Subcutaneous abdominal adipose tissue (tissue), 5 donors: ENCODE measurements around the gene MRPS27.

Experiments
- H3K27ac ChIP-seq: one replicate; pipeline ENCODE4 v1.7.0; 2013; ENCODE audit warnings: low read depth, mild to moderate bottlenecking, inconsistent platforms, low read length, moderate library complexity
- H3K27me3 ChIP-seq, 5 donors: one replicate each; pipeline ENCODE4 v1.7.0; 2013; ENCODE audit warnings: low read length in 5 of 5, inconsistent platforms in 1 of 5; ENCODE audit not compliant: control insufficient read depth in 5 of 5, insufficient read depth in 4 of 5
- H3K36me3 ChIP-seq, 5 donors: one replicate each; pipeline ENCODE4 v1.7.0; 2013; ENCODE audit warnings: low read length in 5 of 5; ENCODE audit not compliant: control insufficient read depth in 5 of 5, insufficient read depth in 5 of 5
- H3K4me1 ChIP-seq, 5 donors: one replicate each; pipeline ENCODE4 v1.7.0; 2013; ENCODE audit warnings: low read length in 5 of 5, mild to moderate bottlenecking in 3 of 5, moderate library complexity in 1 of 5; ENCODE audit not compliant: control insufficient read depth in 5 of 5, insufficient read depth in 5 of 5
- H3K4me3 ChIP-seq, 5 donors: one replicate each; pipeline ENCODE4 v1.7.0; 2013; ENCODE audit warnings: low read length in 5 of 5, low read depth in 1 of 5
- H3K9ac ChIP-seq, 5 donors: one replicate each; pipeline ENCODE4 v1.7.0; 2013; ENCODE audit warnings: low read length in 5 of 5, mild to moderate bottlenecking in 4 of 5, moderate library complexity in 3 of 5
- H3K9me3 ChIP-seq, 5 donors: one replicate each; pipeline ENCODE4 v1.7.0; 2013; ENCODE audit warnings: low read length in 5 of 5; ENCODE audit not compliant: control insufficient read depth in 5 of 5
- donor health status: healthy.
- donor health status: healthy.
- donor health status: healthy.
- donor health status: healthy.
- donor health status: healthy.

MRPS27 gene

DNA sequence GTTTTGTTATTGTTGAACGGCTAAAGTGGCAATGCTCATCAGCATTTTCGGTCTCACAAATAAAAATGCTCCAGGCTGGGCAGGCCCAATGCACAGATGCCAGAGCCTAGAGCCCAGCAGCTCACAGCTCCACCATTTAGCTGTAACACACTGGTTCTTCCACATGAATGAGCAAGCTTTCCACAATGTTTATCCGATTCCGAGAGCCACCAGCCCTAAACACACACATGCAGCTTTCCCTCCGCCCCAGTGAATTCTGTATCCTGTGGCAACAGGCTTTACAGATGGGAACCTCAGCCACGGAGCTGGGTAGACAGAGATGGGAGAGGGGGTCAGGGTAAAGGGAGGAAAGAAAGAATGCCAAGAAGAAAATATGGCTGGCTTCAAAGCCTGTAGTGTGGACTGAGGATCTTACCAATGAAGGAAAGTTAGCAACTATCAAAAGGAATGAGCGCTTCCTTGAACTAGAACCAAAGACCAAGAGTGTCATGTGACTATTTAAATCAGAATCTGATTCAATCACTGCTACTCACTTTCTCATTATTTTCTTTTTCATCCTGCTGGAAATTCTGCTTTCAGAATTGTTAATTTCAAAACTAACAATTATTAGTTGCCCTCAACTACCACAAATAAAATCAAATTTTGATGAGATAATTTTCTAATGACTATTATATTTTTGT lies 77.1 kb downstream of the MRPS27 start:
- Histone ChIP-seq H3K4me1 (peaks cover 0 to 12% (median 7%) of the 10 kb centered on the region in 5 donors), H3K36me3 (peaks cover 0 to under 1% (median 0%) of the 10 kb centered on the region in 5 donors), H3K27ac (no peak overlapping the region), H3K9me3 (no peaks in the 10 kb centered on the region), H3K4me3 (no peak overlapping the region), H3K27me3 (no peaks in the 10 kb centered on the region), H3K9ac (no peak overlapping the region)

DNA sequence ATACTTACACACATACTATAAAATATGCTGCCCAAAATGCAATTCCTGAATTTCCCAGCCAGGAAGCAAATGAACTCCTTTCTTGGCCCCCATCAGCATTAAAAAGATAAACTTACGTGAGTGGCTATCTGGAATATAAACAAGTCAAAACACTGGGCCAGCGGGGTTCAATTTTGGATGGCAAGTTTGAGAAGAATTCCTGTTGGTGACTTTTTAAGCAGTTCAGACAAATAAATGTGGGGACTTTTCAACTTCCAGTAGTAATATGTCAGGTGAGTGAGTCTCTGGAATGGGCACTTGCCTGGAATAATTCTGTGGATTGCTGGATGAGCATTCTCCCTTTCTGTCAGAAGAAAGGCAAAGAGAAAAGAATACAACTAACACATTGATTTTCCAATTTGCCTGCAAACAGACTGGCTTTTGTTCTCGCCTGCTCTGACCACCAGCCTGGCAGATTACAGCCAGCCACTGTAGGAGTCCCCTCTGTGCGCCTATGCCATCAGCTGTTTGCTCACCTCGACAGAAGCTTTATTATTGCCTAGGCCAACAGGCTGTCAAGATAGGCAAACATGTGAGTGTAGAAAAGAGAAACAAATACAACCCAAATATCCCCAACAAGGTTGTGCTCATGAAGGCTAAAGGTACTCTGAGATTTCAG lies 78.6 kb downstream of the MRPS27 start:
- Histone ChIP-seq H3K27me3 (no peaks in the 10 kb centered on the region), H3K27ac (no peak overlapping the region), H3K36me3 (peaks cover 3 to 12% (median 8%) of the 10 kb centered on the region in 5 donors), H3K9ac (no peak overlapping the region), H3K4me3 (no peak overlapping the region), H3K4me1 (peaks cover 0 to 9% (median 6%) of the 10 kb centered on the region in 5 donors), H3K9me3 (no peaks in the 10 kb centered on the region)

DNA sequence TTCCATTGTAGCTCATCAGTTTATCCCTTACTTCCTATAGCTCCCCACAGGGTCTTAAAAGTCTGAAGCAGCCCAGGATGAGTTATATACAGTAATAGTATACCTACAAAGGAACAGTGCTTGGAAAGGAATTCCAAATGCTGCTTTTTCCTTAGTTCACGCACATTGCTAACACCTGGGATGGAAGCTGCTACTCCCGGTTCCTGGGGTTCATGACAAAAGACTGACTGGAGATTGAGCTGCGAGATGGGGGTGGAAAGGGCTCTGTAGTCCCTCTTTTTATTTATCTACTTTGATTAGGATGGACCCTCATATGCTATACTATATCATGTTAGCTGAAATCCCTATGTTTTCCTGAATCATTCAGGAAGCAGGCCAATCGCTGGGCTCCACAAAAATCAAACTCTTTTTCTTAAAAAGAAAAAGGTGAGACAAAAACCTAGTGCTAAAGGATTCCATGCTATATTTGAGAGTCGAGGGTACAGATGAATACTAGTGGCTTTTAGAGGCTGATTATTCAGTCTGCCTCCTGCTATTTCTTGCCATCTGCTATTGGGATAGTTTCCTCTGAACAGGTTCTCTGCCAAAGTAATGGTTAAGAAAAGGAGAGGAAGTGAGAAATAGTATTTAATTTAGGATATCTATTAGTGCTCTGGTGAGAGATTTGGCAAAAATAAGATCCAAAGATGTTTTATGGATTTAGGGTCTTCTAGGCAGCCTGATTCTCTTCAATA lies 81.2 kb downstream of the MRPS27 start:
- H3K9ac ChIP-seq, result no peak overlapping the region

DNA sequence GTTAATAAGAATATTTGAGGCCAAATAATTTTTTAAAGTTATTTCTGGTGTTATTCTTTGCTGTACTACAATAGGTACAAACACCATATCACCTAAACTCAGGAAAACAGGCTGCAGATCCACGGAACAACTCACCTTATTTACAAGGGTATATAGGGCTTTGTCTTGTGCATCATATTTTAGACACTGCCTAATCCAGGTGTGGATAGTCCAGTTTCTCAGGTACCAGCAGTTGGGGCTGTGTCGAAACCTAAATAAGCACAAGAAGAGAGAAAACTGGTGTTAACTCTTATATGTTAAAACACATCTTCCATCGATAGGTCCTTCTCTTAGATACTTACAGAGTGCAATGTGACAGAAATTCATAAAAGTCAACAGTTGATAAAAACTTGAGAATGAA lies 82.2 kb downstream of the MRPS27 start:
- Histone ChIP-seq H3K27me3 (no peaks in the 10 kb centered on the region), H3K9ac (no peak overlapping the region), H3K9me3 (no peaks in the 10 kb centered on the region), H3K4me3 (no peak overlapping the region), H3K36me3 (peaks cover 4 to 18% (median 8%) of the 10 kb centered on the region in 5 donors), H3K27ac (no peak overlapping the region), H3K4me1 (peaks cover 0 to 3% (median 0%) of the 10 kb centered on the region in 5 donors)

More for the DNA sequence above, 81.2 kb downstream of the MRPS27 start:
- H3K4me3 ChIP-seq, result no peak overlapping the region
- peaks cover 4 to 15% (median 8%) of the 10 kb centered on the region in 5 donors for H3K36me3 ChIP-seq
- H3K27ac ChIP-seq, result no peak overlapping the region
- no peaks in the 10 kb centered on the region for H3K9me3 ChIP-seq
- H3K4me1 ChIP-seq, result peaks cover 0 to 3% (median 0%) of the 10 kb centered on the region in 5 donors
- no peaks in the 10 kb centered on the region for H3K27me3 ChIP-seq

DNA sequence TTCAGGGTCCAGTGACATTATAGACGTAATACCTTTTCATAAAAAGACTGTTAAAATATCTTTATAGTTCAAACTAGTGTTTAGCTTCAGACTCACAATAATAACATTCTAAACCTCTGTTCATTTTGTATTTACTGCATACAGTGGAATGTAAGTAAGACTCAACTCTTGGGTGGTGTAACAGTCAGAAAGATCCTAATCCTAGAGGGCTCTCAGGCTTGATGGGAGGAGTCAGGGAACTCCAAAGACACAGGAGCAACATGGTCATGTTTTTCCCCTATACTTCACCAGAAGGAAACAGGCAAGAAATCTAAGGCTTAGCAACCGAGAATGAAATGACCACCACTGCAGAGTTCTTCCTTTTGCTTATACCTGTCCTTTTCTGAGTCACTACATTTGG lies 82.6 kb downstream of the MRPS27 start:
- H3K27me3 ChIP-seq, result no peaks in the 10 kb centered on the region
- no peak overlapping the region for H3K9ac ChIP-seq
- H3K4me3 ChIP-seq, result no peak overlapping the region
- H3K27ac ChIP-seq, result no peak overlapping the region
- H3K9me3 ChIP-seq, result no peaks in the 10 kb centered on the region
- H3K36me3 ChIP-seq, result peaks cover 4 to 19% (median 8%) of the 10 kb centered on the region in 5 donors
- peaks cover 0 to 3% (median 0%) of the 10 kb centered on the region in 5 donors for H3K4me1 ChIP-seq

DNA sequence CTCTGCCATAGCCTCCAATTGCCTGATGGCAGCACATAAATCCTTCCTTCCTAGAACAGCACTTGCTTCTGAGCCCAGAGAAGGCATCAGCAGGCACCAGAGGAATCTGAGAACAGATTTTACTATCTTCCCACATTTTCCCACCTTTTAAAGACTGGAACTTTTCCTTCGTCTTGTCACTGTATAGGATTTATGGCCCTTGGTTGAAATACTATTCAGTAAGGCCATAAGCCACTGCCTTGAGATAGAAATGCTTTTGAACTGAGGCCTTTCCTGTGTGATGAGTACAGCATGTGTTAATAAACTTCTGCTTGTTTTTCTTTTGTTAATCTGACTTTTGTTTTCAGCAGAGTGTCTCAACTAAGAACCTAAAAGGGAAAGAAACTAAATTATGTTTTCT lies 84.3 kb downstream of the MRPS27 start:
- no peak overlapping the region for H3K4me3 ChIP-seq
- peaks cover 14 to 35% (median 19%) of the 10 kb centered on the region in 5 donors for H3K36me3 ChIP-seq
- no peak overlapping the region for H3K9ac ChIP-seq
- peaks cover 0 to 3% (median 0%) of the 10 kb centered on the region in 5 donors for H3K4me1 ChIP-seq
- no peaks in the 10 kb centered on the region for H3K27me3 ChIP-seq
- H3K27ac ChIP-seq, result no peak overlapping the region
- H3K9me3 ChIP-seq, result no peaks in the 10 kb centered on the region

DNA sequence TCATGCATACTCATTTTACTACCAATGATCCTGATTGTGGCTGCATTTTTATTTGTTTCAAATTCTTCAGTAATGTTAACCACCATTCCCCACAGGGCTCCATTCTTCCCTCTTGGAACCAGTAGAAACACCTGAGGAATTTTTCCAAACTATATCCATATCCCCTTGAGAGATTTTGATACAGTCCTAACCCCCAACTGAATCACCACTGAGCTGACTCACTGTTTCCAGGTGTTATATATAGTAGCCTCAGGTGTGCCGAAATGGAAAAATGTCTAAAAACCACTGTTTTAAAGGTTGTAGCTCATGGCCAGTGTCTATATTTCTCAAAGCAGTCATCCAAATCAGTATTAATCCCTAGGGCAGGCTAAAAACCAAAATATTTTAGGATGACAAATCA lies 85.2 kb downstream of the MRPS27 start:
- Histone ChIP-seq H3K4me3 (no peak overlapping the region), H3K27me3 (no peaks in the 10 kb centered on the region), H3K9ac (no peak overlapping the region), H3K4me1 (peaks cover 0 to 3% (median 0%) of the 10 kb centered on the region in 5 donors), H3K27ac (no peak overlapping the region), H3K9me3 (no peaks in the 10 kb centered on the region), H3K36me3 (peaks cover 14 to 37% (median 23%) of the 10 kb centered on the region in 5 donors)

DNA sequence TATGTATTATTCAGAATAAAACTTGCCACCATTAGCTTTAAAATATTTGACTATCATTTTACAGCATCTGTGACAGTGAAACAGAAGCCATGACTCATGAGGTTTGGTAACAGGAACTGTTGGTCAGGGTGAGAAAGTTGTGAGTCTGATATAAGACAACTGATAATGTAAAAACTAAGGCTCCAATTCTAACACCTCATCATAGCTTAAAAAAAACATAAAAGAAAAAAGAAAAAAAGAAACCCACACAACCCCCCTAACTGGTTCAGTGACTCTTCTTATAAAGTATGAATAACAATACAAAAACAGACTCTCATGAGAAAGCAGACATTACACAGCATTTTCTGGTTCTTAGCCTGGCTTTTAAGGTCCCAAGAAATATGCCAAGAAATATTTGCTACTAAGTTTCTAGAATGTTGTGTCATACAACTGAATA lies 85.8 kb downstream of the MRPS27 start:
- Histone ChIP-seq H3K9ac (no peak overlapping the region), H3K4me1 (peaks cover 0 to 3% (median 0%) of the 10 kb centered on the region in 5 donors), H3K4me3 (no peak overlapping the region), H3K27me3 (no peaks in the 10 kb centered on the region), H3K36me3 (peaks cover 14 to 37% (median 25%) of the 10 kb centered on the region in 5 donors), H3K27ac (no peak overlapping the region), H3K9me3 (no peaks in the 10 kb centered on the region)

DNA sequence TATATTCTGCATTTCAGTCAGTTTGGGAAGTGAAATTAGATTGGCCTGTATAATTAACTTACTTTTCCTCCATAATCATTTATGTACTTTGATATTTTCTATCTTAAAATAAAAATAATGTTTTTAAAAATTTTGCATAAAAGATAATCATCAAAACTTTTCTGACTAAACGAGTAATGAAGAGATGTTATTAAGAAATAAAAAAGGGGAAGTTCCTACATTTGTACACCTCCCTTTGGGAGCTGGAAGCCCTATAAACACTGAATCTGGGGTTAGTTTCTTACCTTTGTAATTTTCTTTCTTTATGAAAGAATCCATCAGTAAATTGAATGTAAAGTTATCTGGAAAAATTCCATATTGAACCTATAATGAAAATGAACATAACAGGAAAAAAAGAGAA lies 86.2 kb downstream of the MRPS27 start:
- Histone ChIP-seq H3K36me3 (peaks cover 14 to 37% (median 27%) of the 10 kb centered on the region in 5 donors), H3K27me3 (no peaks in the 10 kb centered on the region), H3K27ac (no peak overlapping the region), H3K4me3 (no peak overlapping the region), H3K9ac (no peak overlapping the region), H3K4me1 (peaks cover 0 to 3% (median 0%) of the 10 kb centered on the region in 5 donors), H3K9me3 (no peaks in the 10 kb centered on the region)

DNA sequence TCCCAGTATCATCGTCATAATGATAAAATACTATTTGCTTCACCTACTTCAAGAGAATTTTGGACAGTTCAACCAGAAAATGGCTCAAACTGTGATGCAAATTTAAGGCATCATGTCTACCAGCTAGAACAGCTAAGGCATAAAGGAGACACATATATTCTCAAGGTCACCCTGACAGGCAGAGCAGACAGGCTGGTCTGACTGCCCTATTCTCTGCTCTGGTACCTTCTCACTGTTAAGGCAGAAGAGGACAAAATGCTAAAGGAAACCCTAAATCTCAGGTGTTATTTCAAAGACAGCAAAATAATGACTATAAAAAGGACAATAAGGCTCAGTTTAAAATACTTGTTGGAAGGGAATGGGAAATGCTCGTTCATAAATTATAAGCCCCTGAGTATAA lies 87.2 kb downstream of the MRPS27 start:
- H3K4me1 ChIP-seq, result peaks cover 0 to 3% (median 0%) of the 10 kb centered on the region in 5 donors
- H3K27me3 ChIP-seq, result no peaks in the 10 kb centered on the region
- H3K9ac ChIP-seq, result no peak overlapping the region
- H3K4me3 ChIP-seq, result no peak overlapping the region
- no peaks in the 10 kb centered on the region for H3K9me3 ChIP-seq
- peaks cover 13 to 36% (median 31%) of the 10 kb centered on the region in 5 donors for H3K36me3 ChIP-seq
- H3K27ac ChIP-seq, result no peak overlapping the region
